Smooth muscle cell of the brain vasculature (primary cell): ENCODE measurements around the gene CCDC74B.
A peak's percentile ranks its signal among the peaks of the same experiment; 100 is the strongest.
"Not testable (repeated sequence)": the region's sequence is repeated elsewhere in the genome, so short reads cannot be mapped to it uniquely, and the experiment has no call there.

ENCODE experiments used
- DNase-seq: peaks from one replicate; pipeline ENCODE4 v3.0.0-alpha.2; 2012; ENCODE audit warnings: low read depth, low spot score

The CCDC74B gene

GRCh38 chr2:130145006-130145414 lies at the start of gene CCDC74B:
CCDC74B (minus strand) TSS chr2:130145112; CDS start chr2:130144996, 116 bp downstream.
- DNase-seq, result not testable (repeated sequence)

GRCh38 chr2:130193824-130194223 lies 48.9 kb upstream of the CCDC74B start:
- not testable (repeated sequence) for DNase-seq

- not testable (repeated sequence) for DNase-seq
These were observed 47.5 kb upstream of the CCDC74B start for GRCh38 chr2:130192451-130192850.

- DNase-seq, result not testable (repeated sequence)
These were observed 46.4 kb upstream of the CCDC74B start for GRCh38 chr2:130191319-130191718.

- DNase-seq, result no peak
These were observed 45.3 kb upstream of the CCDC74B start for GRCh38 chr2:130190237-130190636.

GRCh38 chr2:130188958-130189357 lies 44.0 kb upstream of the CCDC74B start:
- DNase-seq, result not testable (repeated sequence)

GRCh38 chr2:130187859-130188792 lies 43.2 kb upstream of the CCDC74B start:
- DNase-seq, result not testable (repeated sequence)

- no peak for DNase-seq
These were observed 42.4 kb upstream of the CCDC74B start for GRCh38 chr2:130187268-130187667.

GRCh38 chr2:130186391-130186790 lies 41.5 kb upstream of the CCDC74B start:
- DNase-seq, result no peak

GRCh38 chr2:130185896-130186295 lies 41.0 kb upstream of the CCDC74B start:
- DNase-seq, result no peak

- no peak for DNase-seq
These were observed 40.5 kb upstream of the CCDC74B start for GRCh38 chr2:130185436-130185835.

- DNase-seq, result no peak
These were observed 38.8 kb upstream of the CCDC74B start for GRCh38 chr2:130183512-130184373.

GRCh38 chr2:130182826-130183511 lies 38.1 kb upstream of the CCDC74B start:
- DNase-seq, result not testable (repeated sequence)

GRCh38 chr2:130181880-130182682 lies 37.2 kb upstream of the CCDC74B start, which contains the start of gene MZT2B:
MZT2B (plus strand) TSS chr2:130182262; CDS start chr2:130182283, 21 bp downstream.
- peak; percentile 41 for DNase-seq

GRCh38 chr2:130181325-130181879 lies 36.5 kb upstream of the CCDC74B start, which contains the start of gene SMPD4:
SMPD4 (minus strand) TSS chr2:130181602; CDS start chr2:130176592, 5,010 bp downstream.
- DNase-seq, result peak; percentile 92

GRCh38 chr2:130180404-130181324 lies 35.8 kb upstream of the CCDC74B start:
- DNase-seq, result not testable (repeated sequence)

GRCh38 chr2:130174866-130175265 lies 30.0 kb upstream of the CCDC74B start:
- DNase-seq, result not testable (repeated sequence)

GRCh38 chr2:130169896-130170295 lies 25.0 kb upstream of the CCDC74B start:
- no peak for DNase-seq

- not testable (repeated sequence) for DNase-seq
These were observed 24.3 kb upstream of the CCDC74B start for GRCh38 chr2:130169163-130169562.
